Body of pancreas (tissue), 4 donors: ENCODE data around the gene LINC01488. TPM values are rescaled to one million over a fixed set of nuclear protein-coding genes. Genes with fewer than 3 reads are reported as not detected.

Source experiments
- ATAC-seq: fragments of 150-250 bp; one replicate; pipeline ENCODE4 v1.9.1; 2016
- DNase-seq, 4 donors: peaks; one replicate each; pipeline ENCODE4 v3.0.0-alpha.2; 2019
- H3K27ac ChIP-seq, 4 donors: fragments of 200-600 bp; sonication (generic); 1 replicate in 3 of 4; 2 replicates in 1 of 4; pipeline versions ENCODE4 v1.5.1 to v1.6.1; 2016 to 2019; ENCODE audit warnings: mild to moderate bottlenecking in 1 of 4, mixed read lengths in 1 of 4, moderate library complexity in 1 of 4
- H3K27me3 ChIP-seq, 2 donors: fragments of 200-600 bp; sonication (generic); one replicate each; pipeline ENCODE4 v1.6.0; 2016; ENCODE audit warnings: mild to moderate bottlenecking in 1 of 2
- H3K36me3 ChIP-seq, 2 donors: fragments of 200-600 bp; sonication (generic); replicated peaks in 1 of 2; 2 replicates each; pipeline ENCODE4 v1.5.1; 2016; ENCODE audit warnings: low read depth in 2 of 2; ENCODE audit not compliant: insufficient read depth in 1 of 2
- H3K4me1 ChIP-seq: fragments of 200-600 bp; sonication (generic); one replicate; pipeline ENCODE4 v1.6.0; 2016
- H3K4me3 ChIP-seq, 2 donors: fragments of 200-600 bp; sonication (generic); 1 replicate in 1 of 2; 2 replicates in 1 of 2; pipeline ENCODE4 v1.5.1; 2016 to 2019
- H3K9me3 ChIP-seq, 3 donors: fragments of 200-600 bp; sonication (generic); 1 replicate in 2 of 3; 2 replicates in 1 of 3; pipeline ENCODE4 v1.5.1; 2016
- POLR2A ChIP-seq, 3 donors: fragments of 450-650 bp; IDR thresholded peaks; one replicate each; pipeline ENCODE4 v1.6.1; 2016; ENCODE audit warnings: antibody characterized with exemption in 3 of 3, mild to moderate bottlenecking in 2 of 3
- WGBS, 2 donors: methylation state at CpG; one replicate each; pipeline ENCODE4 v1.1.5; 2017; 5-methylcytosine and 5-hydroxymethylcytosine counted together
- intact Hi-C: fragments of 100-400 bp; cut with DNase I; formaldehyde crosslinking; loops from one replicate; pipeline ENCODE4 v1.15.1; 2023
- total RNA-seq, 2 donors: library from RNA; depleted of rRNA; stranded (reverse); fragments of >200 nt; gene quantifications; one replicate each; pipeline ENCODE4 v1.1.0, GENCODE V29; 2016
- TF ChIP-seq, protein P1 (sequence below), 7 experiments: fragments of 450-650 bp in 4 of 7; fragments of 200-600 bp in 3 of 7; sonication (generic) in 3 of 7; IDR thresholded peaks; one replicate each; pipeline ENCODE4 v1.5.1; 2016 to 2019; ENCODE audit warnings: antibody characterized with exemption in 7 of 7

The LINC01488 gene
- total RNA-seq, 2 donors from 2014 or later, result not detected

DNA sequence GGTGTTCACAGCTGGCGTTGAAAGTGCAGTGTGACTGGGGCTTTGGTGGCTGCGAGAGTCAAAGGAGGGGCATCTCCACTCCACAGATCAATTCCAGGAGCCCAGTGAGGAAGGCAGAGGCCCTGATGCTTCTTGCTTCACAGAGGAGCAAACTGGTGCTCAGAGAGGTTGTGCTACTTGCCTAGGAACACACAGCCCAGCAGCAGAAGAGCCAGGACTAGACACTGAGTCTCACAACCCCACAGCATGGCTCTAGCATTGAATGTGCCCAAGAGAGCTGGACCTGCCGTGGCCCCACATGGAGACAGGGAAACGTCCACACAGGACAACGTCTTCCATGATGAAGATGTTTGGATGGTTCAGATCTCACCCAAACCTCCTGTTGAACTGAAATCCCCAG is 33.3 kb downstream of the LINC01488 start:
- 80 to 94% methylated on average over 5 of the region's 5 CpGs for WGBS, 2 donors
- intact Hi-C loops, result no loop called here
- no peak for DNase-seq
- Histone ChIP-seq H3K27ac (no peak overlapping the region), H3K27me3 (no peaks in the 10 kb centered on the region), H3K4me1 (no peaks in the 10 kb centered on the region), H3K9me3 (no peaks in the 10 kb centered on the region), H3K36me3 (no peaks in the 10 kb centered on the region), H3K4me3 (no peak overlapping the region)
- ATAC-seq, result no peak
- TF ChIP-seq POLR2A (IDR thresholded peaks at IDR 0.05), result no peak
- TF ChIP-seq, protein P1, sequence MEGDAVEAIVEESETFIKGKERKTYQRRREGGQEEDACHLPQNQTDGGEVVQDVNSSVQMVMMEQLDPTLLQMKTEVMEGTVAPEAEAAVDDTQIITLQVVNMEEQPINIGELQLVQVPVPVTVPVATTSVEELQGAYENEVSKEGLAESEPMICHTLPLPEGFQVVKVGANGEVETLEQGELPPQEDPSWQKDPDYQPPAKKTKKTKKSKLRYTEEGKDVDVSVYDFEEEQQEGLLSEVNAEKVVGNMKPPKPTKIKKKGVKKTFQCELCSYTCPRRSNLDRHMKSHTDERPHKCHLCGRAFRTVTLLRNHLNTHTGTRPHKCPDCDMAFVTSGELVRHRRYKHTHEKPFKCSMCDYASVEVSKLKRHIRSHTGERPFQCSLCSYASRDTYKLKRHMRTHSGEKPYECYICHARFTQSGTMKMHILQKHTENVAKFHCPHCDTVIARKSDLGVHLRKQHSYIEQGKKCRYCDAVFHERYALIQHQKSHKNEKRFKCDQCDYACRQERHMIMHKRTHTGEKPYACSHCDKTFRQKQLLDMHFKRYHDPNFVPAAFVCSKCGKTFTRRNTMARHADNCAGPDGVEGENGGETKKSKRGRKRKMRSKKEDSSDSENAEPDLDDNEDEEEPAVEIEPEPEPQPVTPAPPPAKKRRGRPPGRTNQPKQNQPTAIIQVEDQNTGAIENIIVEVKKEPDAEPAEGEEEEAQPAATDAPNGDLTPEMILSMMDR (IDR thresholded peaks at IDR 0.05), result no peak

DNA sequence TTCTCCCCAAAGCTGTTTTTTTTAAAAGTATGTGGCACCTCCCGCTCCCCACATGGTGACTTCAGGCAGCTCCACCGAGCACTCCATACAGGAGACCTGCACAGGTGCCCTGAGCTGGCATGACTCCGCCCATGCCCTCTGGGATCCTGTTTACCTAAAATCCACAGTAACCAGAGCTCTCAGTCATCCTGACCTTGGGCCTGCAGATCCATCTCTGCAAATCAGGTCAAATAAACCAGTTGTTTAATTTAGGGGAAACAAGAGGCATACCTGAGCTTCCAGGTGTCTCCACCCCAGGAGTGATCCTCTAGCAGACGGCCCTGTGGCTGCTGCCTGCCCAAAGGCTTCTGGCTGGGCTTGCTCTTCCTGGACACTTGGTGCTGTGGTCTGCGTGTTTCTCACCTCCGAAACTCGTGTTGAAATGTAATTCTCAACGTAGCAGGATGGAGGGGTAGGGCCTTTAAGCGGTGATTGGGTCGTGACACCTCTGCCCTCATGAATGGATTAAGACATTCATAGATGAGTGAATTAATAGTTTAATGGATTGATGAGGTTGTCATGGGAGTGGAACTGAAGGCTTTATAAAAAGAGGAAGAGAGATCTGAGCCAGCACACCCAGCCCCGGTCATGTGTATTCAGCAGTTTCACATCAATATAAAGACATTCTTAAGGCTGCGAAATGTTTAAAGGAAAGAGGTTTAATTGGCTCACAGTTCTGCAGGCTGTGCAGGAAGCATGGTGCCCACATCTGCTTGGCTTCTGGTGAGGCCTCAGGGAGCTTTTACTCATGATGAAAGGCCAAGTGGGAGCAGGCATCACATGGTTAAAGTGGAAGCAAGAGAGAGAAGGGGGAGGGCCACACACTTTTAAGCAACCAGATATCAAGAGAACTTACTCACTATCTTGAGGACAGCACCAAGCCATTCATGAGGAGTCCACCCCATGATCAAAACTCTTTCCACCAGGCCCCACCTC is 34.1 kb downstream of the LINC01488 start:
- DNase-seq, result no peak
- intact Hi-C loops, result no loop called here
- 72 to 90% methylated on average over 12 of the region's 12 CpGs for WGBS, 2 donors
- no peak for ATAC-seq
- Histone ChIP-seq H3K27me3 (no peaks in the 10 kb centered on the region), H3K27ac (no peak overlapping the region), H3K4me3 (no peak overlapping the region), H3K4me1 (no peaks in the 10 kb centered on the region), H3K36me3 (no peaks in the 10 kb centered on the region), H3K9me3 (no peaks in the 10 kb centered on the region)
- TF ChIP-seq, protein P1 (IDR thresholded peaks at IDR 0.05), result no peak
- TF ChIP-seq POLR2A (IDR thresholded peaks at IDR 0.05), result no peak

DNA sequence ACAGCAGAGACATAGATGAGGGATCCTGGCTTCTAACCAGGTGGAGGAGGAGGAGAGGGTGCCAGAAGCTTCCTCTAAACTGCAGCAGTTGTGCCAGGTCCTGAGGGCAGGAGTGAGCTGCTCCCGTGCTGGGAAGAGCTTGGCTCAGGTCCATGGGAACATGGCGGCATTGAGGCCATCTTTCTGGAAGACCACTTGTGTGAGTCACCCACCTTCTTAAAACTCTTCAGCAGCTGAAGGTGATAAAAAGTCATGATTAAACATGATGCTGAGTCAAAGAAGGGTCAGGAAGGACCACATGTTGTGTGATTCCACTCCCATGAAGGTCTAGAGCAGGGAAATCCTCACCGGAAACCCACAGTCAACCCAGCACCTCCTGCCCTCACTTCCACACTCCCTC is 35.1 kb downstream of the LINC01488 start:
- no peak for TF ChIP-seq POLR2A (IDR thresholded peaks at IDR 0.05)
- TF ChIP-seq, protein P1 (IDR thresholded peaks at IDR 0.05), result no peak
- intact Hi-C loops, result no loop called here
- no peak overlapping the region for H3K27ac ChIP-seq
- no peaks in the 10 kb centered on the region for H3K9me3 ChIP-seq
- no peak for ATAC-seq
- no peaks in the 10 kb centered on the region for H3K4me1 ChIP-seq
- WGBS, 2 donors, result 69 to 90% methylated on average over 2 to 3 of the region's 3 CpGs
- no peaks in the 10 kb centered on the region for H3K27me3 ChIP-seq
- no peaks in the 10 kb centered on the region for H3K36me3 ChIP-seq
- H3K4me3 ChIP-seq, result no peak overlapping the region
- no peak for DNase-seq

DNA sequence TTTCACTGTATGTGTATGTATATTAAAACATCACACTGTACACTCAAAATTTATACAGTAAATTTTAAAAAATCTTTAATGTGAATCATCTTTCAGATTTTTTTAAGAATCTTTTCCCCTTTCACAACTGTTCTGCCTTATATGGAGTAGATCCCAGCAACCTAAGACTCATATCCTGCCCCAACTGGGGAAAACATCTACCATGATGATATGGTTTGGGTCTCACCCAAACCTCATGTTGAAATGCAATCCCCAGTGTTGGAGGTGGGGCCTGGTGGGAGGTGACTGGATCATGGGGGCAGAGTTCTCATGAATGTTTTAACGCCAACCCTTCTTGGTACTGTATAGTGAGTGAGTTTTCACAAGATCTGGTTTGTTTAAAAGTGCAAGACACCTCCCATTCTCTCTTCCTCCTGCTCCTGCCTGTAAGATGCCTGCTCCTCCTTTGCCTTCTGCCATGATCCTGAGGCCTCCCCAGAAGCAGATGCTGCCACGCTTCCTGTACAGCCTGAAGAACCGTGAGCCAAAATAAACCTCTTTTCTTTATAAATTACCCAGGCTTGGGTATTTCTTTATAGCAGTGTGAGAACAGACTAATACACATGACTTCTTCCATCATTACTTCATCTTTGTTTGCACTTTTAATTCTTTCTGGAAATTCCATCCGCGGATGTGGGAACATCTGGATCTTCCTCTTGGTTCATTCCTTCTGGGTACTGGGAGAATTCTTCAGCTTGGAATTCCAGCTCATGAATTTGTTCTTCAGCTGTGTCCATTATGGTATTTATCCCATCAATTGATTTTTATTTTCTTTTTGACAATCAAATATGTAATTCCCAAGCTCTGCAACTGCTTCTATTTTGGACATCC is 36.9 kb downstream of the LINC01488 start:
- no peak for ATAC-seq

More for the DNA sequence above, 36.9 kb downstream of the LINC01488 start:
- TF ChIP-seq POLR2A (IDR thresholded peaks at IDR 0.05), result no peak
- TF ChIP-seq, protein P1 (IDR thresholded peaks at IDR 0.05), result no peak
- Histone ChIP-seq H3K27me3 (no peaks in the 10 kb centered on the region), H3K4me3 (no peak overlapping the region), H3K9me3 (no peaks in the 10 kb centered on the region), H3K4me1 (no peaks in the 10 kb centered on the region), H3K27ac (no peak overlapping the region), H3K36me3 (no peaks in the 10 kb centered on the region)
- 75 to 96% methylated on average over 5 of the region's 5 CpGs for WGBS, 2 donors
- intact Hi-C loops, result no loop called here
- no peak for DNase-seq
